PC-9 (cell line): ENCODE results near the gene ERI3. TPM values are rescaled to one million over a fixed set of nuclear protein-coding genes. Genes with fewer than 3 reads are reported as not detected.

Experiments
- BruUV-seq: library from RNA; stranded (reverse); fragments of 400-500 nt; replicated peaks from 2 replicates; lab custom pipeline; 2021; lab: Mats Ljungman, UMichigan
- CTCF ChIA-PET: fragments of 300-600 bp; sonication (Branson Sonifier 250); formaldehyde crosslinking; loops from one replicate; lab custom pipeline; 2022; ENCODE audit warnings: antibody characterized with exemption; lab: Charles Lee
- POLR2A ChIA-PET: fragments of 300-600 bp; sonication (Branson Sonifier 250); formaldehyde crosslinking; loops from one replicate; lab custom pipeline; 2022; ENCODE audit warnings: antibody characterized with exemption; ENCODE audit not compliant: unreplicated experiment; lab: Charles Lee
- DNase-seq, 2 experiments: peaks; one replicate each; pipeline versions ENCODE4 v3.0.0 to v3.0.0-alpha.2; 2015 to 2022; ENCODE audit warnings: mixed read lengths in 1 of 2
- H2AFZ ChIP-seq: fragments of 200-600 bp; sonication (generic); 2 replicates; pipeline ENCODE4 v1.8.1; 2017; ENCODE audit warnings: antibody characterized with exemption
- H3F3A ChIP-seq: fragments of 200-600 bp; sonication (generic); 2 replicates; pipeline ENCODE4 v1.8.1; 2017; ENCODE audit warnings: antibody characterized with exemption, mild to moderate bottlenecking, low read depth; ENCODE audit not compliant: insufficient read depth
- H3K27ac ChIP-seq: fragments of 200-600 bp; sonication (generic); 2 replicates; pipeline ENCODE4 v1.6.1; 2016; ENCODE audit warnings: mixed run types
- H3K27me3 ChIP-seq: fragments of 200-600 bp; sonication (generic); 2 replicates; pipeline ENCODE4 v1.6.1; 2016; ENCODE audit warnings: low read depth, mixed run types; ENCODE audit not compliant: insufficient read depth
- H3K36me3 ChIP-seq: fragments of 200-600 bp; sonication (generic); 2 replicates; pipeline ENCODE4 v1.6.1; 2016; ENCODE audit warnings: low read depth, mixed run types
- H3K4me1 ChIP-seq: fragments of 200-600 bp; sonication (generic); replicated peaks from 2 replicates; pipeline ENCODE4 v1.6.1; 2016; ENCODE audit warnings: mixed run types; ENCODE audit not compliant: insufficient read depth
- H3K4me2 ChIP-seq: fragments of 200-600 bp; sonication (generic); 2 replicates; pipeline ENCODE4 v1.6.1; 2017; ENCODE audit warnings: mixed run types
- H3K4me3 ChIP-seq: fragments of 200-600 bp; sonication (generic); 2 replicates; pipeline ENCODE4 v1.6.1; 2016; ENCODE audit warnings: mixed run types
- H3K79me2 ChIP-seq: fragments of 200-600 bp; sonication (generic); 2 replicates; pipeline ENCODE4 v1.6.1; 2017; ENCODE audit warnings: low read depth, mixed run types
- H3K9me2 ChIP-seq: fragments of 200-600 bp; sonication (generic); 2 replicates; pipeline ENCODE4 v1.8.1; 2017; ENCODE audit warnings: mild to moderate bottlenecking; ENCODE audit not compliant: insufficient read depth
- H3K9me3 ChIP-seq: fragments of 200-600 bp; sonication (generic); 2 replicates; pipeline ENCODE4 v1.8.1; 2016; ENCODE audit warnings: low read depth; ENCODE audit not compliant: insufficient read depth
- H4K20me1 ChIP-seq: fragments of 200-600 bp; sonication (generic); 2 replicates; pipeline ENCODE4 v1.8.1; 2017; ENCODE audit not compliant: insufficient read depth
- CTCF ChIP-seq: fragments of 200-600 bp; sonication (generic); conservative IDR thresholded peaks from 2 replicates; pipeline ENCODE4 v1.6.1; 2017; ENCODE audit warnings: mixed run types, antibody characterized with exemption, mild to moderate bottlenecking, moderate library complexity
- EZH2 ChIP-seq: fragments of 200-600 bp; sonication (generic); IDR thresholded peaks from 2 replicates; pipeline ENCODE4 v1.8.0; 2017; ENCODE audit warnings: antibody characterized with exemption, low read depth
- intact Hi-C: fragments of 100-400 bp; cut with micrococcal nuclease; formaldehyde crosslinking; loops from one replicate; pipeline ENCODE4 v1.10.0; 2022; ENCODE audit not compliant: unreplicated experiment
- total RNA-seq: library from RNA; stranded (reverse); gene quantifications from 2 replicates; pipeline ENCODE4 v1.2.3, GENCODE V29; 2021

The ERI3 gene
- total RNA-seq, 1 experiment from 2014 or later, result 120 TPM

DNA sequence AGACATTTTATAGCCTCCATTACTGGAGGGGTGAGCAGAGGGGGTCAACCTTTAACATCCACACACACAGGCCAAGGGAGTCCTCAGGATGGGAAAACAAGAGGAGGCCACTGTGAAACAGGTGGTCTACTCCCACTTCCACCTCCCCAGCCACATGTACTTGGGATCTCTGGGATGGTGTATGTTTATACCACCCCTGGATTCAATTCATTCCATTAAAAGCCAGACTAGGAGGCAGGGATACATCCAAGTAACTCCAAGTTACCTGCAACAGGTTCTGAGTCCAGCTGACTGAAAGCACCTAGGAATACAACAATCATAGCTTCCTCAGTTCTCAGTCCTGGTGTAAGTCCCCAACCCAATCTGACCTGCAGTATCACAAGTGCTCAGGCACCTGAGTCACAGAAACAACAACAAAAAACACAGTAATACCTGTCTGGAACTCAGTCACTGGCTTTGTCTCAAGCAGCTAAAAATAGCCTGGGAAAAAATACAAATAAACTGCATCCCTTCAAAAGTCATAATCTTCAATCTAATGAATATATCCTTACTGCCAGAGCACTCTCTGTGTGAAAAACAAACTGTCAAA, 9.8 kb downstream of the ERI3 start:
- H3K4me1 ChIP-seq, result 0 out of 2 replicates have a peak, but pooled peaks cover 6% of the 10 kb centered on the region
- peaks cover 12% of the 10 kb centered on the region; the same call in 1 of the 2 replicates for H3K36me3 ChIP-seq
- TF ChIP-seq EZH2 (no peak), CTCF (no peak)
- POLR2A ChIA-PET, result no interaction called here
- peaks cover 78% of the 10 kb centered on the region for H3K79me2 ChIP-seq
- no peak overlapping the region for H3K4me3 ChIP-seq
- peaks cover 51% of the 10 kb centered on the region for H4K20me1 ChIP-seq
- no peak overlapping the region for H2AFZ ChIP-seq
- no peak overlapping the region for H3K27ac ChIP-seq
- no peaks in the 10 kb centered on the region for H3F3A ChIP-seq
- no peak for DNase-seq
- peaks cover 4% of the 10 kb centered on the region; the same call in 1 of the 2 replicates for H3K9me3 ChIP-seq
- H3K9me2 ChIP-seq, result no peaks in the 10 kb centered on the region
- no peak overlapping the region for H3K4me2 ChIP-seq
- H3K27me3 ChIP-seq, result no peaks in the 10 kb centered on the region
- CTCF ChIA-PET, result no interaction called here
- BruUV-seq, result no TSS peak
- intact Hi-C loops, result no loop called here

DNA sequence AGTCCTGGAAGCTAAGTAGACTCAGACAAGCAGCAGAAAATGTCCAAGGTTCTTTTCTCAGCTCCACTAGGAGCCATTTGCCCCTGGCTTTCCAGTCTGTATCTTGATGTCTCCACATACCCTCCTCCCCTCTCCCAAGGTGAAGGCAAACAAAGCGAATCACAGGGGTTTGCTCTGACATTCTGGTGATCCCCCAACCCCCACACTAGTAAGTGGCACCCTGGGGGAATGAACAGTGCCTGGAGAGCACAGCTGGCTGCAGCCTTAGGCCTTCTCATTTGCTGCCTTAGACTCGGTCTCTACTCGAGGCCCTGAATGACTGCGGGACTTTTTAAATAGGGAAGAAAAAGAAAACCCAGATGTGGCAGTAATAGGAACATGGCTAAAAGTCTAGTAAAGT, 15.3 kb downstream of the ERI3 start:
- intact Hi-C loops, result no loop called here
- POLR2A ChIA-PET, result interaction anchor here (0.7 kb wide), 1 partner anchor 289 kb away, joined by 4 read pairs; no protein-coding TSS in a partner anchor
- Histone ChIP-seq H3K79me2 (peaks cover 26% of the 10 kb centered on the region), H3K9me3 (peaks cover 7% of the 10 kb centered on the region), H3F3A (no peaks in the 10 kb centered on the region), H3K4me1 (no peaks in the 10 kb centered on the region), H3K27me3 (no peaks in the 10 kb centered on the region), H3K9me2 (no peaks in the 10 kb centered on the region), H3K4me2 (no peak overlapping the region), H3K27ac (no peak overlapping the region), H3K4me3 (no peak overlapping the region), H2AFZ (no peak overlapping the region), H3K36me3 (peaks cover 47% of the 10 kb centered on the region), H4K20me1 (peaks cover 30% of the 10 kb centered on the region)
- CTCF ChIA-PET, result interaction anchor here (0.6 kb wide), 1 partner anchor 26 kb away, joined by 4 read pairs; no protein-coding TSS in a partner anchor
- DNase-seq, result no peak
- BruUV-seq, result no TSS peak
- TF ChIP-seq EZH2 (no peak), CTCF (no peak)

GRCh38 chr1:44338136-44338535, 16.9 kb downstream of the ERI3 start:
- ChIA-PET POLR2A (no interaction called here), CTCF (no interaction called here)
- Histone ChIP-seq H3K9me3 (peaks cover 4% of the 10 kb centered on the region; the same call in 1 of the 2 replicates), H3K27me3 (no peaks in the 10 kb centered on the region), H3K4me3 (no peak overlapping the region), H3K27ac (no peak overlapping the region), H3K36me3 (peaks cover 51% of the 10 kb centered on the region), H3K4me1 (no peaks in the 10 kb centered on the region), H3K4me2 (no peak overlapping the region), H3F3A (no peaks in the 10 kb centered on the region), H3K9me2 (no peaks in the 10 kb centered on the region), H2AFZ (no peak overlapping the region), H3K79me2 (peaks cover 15% of the 10 kb centered on the region; the same call in 1 of the 2 replicates), H4K20me1 (peaks cover 26% of the 10 kb centered on the region)
- intact Hi-C loops, result no loop called here
- no peak for TF ChIP-seq CTCF
- no peak for TF ChIP-seq EZH2
- no peak for DNase-seq
- BruUV-seq, result no TSS peak
